Dendritic cell treated with granulocyte-macrophage colony-stimulating factor and Interleukin-4, amounts not matched to agents 40 ng/mL and 50 ng/mL, for 4 days (primary cell): ENCODE data around the gene SLC6A2.

Experiments
- H3K27ac Mint-ChIP-seq: one replicate; pipeline ENCODE4 v1.8.0; 2022; ENCODE audit warnings: mild to moderate bottlenecking, mixed read lengths
- H3K27me3 Mint-ChIP-seq: one replicate; pipeline ENCODE4 v1.8.0; 2022; ENCODE audit warnings: mild to moderate bottlenecking, mixed read lengths
- H3K36me3 Mint-ChIP-seq: one replicate; pipeline ENCODE4 v1.8.0; 2022; ENCODE audit warnings: low read depth, mixed read lengths
- H3K4me1 Mint-ChIP-seq: one replicate; pipeline ENCODE4 v1.8.0; 2022; ENCODE audit warnings: low read depth, mixed read lengths
- H3K4me3 Mint-ChIP-seq: one replicate; pipeline ENCODE4 v1.8.0; 2022; ENCODE audit warnings: mild to moderate bottlenecking, moderate library complexity, mixed read lengths
- H3K9me3 Mint-ChIP-seq: one replicate; pipeline ENCODE4 v1.8.0; 2022; ENCODE audit warnings: mixed read lengths
- intact Hi-C: fragments of 100-400 bp; cut with micrococcal nuclease; formaldehyde crosslinking; loops from one replicate; pipeline ENCODE4 v1.15.0; 2022

SLC6A2 gene

DNA sequence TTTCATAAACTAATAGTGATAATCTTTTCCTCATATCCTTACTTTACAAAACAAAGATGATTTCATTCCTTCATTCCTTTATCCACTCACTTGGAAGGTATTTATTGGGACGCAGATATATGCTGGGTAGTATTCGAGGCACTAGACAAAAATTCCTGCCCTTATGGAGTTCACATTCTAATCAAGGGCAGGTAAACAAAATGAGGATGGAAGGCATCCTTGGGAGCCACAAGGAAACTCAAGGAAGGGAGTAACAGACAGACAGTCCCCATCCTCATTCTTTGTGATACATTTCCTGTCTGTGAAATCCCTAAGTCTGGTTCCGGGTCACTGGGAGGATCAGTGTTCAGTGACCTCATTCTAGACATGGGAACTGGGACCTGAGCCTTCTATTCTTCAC lies 45.2 kb downstream of the SLC6A2 start:
- peaks cover 12% of the 10 kb centered on the region for H3K27me3 Mint-ChIP-seq
- H3K27ac Mint-ChIP-seq = no peak overlapping the region
- intact Hi-C loops = loop anchor here (5.0 kb wide), 1 partner anchor 159 kb away; no protein-coding TSS in a partner anchor
- H3K4me1 Mint-ChIP-seq = no peaks in the 10 kb centered on the region
- no peak overlapping the region for H3K4me3 Mint-ChIP-seq
- no peaks in the 10 kb centered on the region for H3K36me3 Mint-ChIP-seq
- no peaks in the 10 kb centered on the region for H3K9me3 Mint-ChIP-seq

GRCh38 chr16:55701442-55702319 lies 45.9 kb downstream of the SLC6A2 start:
- intact Hi-C loops = loop anchor here (5.0 kb wide), 1 partner anchor 159 kb away; no protein-coding TSS in a partner anchor
- Mint-ChIP-seq H3K27ac (no peak overlapping the region), H3K4me3 (no peak overlapping the region), H3K27me3 (peaks cover 12% of the 10 kb centered on the region), H3K9me3 (no peaks in the 10 kb centered on the region), H3K36me3 (no peaks in the 10 kb centered on the region), H3K4me1 (no peaks in the 10 kb centered on the region)

DNA sequence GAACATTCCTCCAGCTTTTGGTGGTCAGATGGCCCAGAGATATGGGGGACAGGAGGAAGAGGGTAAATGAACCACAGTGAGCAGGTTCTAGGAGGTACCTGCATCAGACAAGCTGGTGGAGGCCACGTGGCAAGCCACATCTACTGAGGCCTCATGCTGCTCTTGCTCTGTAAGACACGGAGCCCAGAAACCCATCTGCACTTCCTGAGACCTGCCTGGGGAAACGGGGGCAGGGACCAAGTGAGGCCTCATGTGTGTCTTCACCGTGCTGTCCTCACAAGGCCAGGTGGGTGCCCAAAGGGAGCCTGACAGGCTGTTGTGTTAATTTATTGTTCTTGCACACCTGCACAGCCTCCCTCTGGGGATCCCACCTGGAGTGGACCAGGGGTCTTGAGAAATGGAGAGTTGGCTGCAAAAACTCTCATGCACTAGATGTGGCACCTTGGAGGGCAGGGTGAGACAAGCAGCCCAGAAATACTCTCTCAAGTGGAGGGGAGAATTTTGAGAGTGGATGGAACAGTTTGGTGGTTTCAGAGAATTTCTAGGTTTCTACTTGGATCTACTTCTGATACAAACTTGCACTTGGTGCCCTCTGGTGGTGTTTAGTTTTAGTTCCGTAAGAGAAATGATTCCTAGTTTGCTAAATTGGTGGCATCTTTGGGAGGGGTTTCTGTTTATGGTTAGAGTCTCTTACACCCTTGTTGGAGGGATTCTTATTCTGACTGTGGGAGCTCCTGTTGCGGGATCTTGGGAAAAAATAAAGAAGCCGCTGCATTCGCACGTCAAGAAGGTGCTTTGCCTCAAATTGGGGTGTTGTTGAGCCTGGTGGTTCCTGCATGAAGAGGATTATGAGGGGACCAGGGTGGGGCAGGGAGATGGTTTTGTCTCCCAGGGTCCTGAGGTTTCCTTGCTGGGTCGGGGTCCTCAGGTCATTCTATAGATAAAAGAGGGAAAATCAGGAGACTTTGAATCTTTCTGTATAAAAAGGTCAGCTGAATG lies 47.5 kb downstream of the SLC6A2 start:
- no peaks in the 10 kb centered on the region for H3K36me3 Mint-ChIP-seq
- H3K27me3 Mint-ChIP-seq = peaks cover 12% of the 10 kb centered on the region
- intact Hi-C loops = loop anchor here (1.0 to 5.0 kb wide), 3 partner anchors 161 to 238 kb away; no protein-coding TSS in a partner anchor
- no peaks in the 10 kb centered on the region for H3K9me3 Mint-ChIP-seq
- H3K27ac Mint-ChIP-seq = no peak overlapping the region
- H3K4me3 Mint-ChIP-seq = no peak overlapping the region
- no peaks in the 10 kb centered on the region for H3K4me1 Mint-ChIP-seq

- no peak overlapping the region for H3K27ac Mint-ChIP-seq
- H3K9me3 Mint-ChIP-seq = no peaks in the 10 kb centered on the region
- H3K36me3 Mint-ChIP-seq = no peaks in the 10 kb centered on the region
- H3K4me1 Mint-ChIP-seq = no peaks in the 10 kb centered on the region
- no peak overlapping the region for H3K4me3 Mint-ChIP-seq
- intact Hi-C loops = no loop called here
- H3K27me3 Mint-ChIP-seq = peaks cover 13% of the 10 kb centered on the region
Measured at GRCh38 chr16:55706739-55707384, 51.1 kb downstream of the SLC6A2 start.

DNA sequence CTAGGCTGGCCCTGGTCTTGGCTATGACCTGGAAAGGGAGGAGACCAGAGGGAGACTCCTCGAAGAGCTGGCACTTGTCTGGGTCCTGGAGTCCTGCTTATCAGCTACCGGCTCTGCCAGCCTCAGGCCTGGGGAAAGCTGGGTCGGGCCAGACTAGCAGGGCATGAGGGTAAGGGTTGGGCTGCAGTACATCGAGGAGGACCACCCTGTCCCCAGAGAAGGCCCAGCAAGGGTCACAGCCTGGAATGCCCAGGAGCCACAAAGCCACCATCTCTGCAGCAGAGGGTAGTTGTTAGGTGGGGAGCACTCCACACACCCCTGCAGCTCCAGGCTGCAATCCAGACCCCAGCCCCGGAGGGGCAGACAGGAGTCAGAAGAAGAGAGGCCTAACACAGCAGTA lies 54.0 kb downstream of the SLC6A2 start:
- intact Hi-C loops = loop anchor here (5.0 kb wide), 1 partner anchor 608 kb away; no protein-coding TSS in a partner anchor
- no peaks in the 10 kb centered on the region for H3K36me3 Mint-ChIP-seq
- H3K4me1 Mint-ChIP-seq = no peaks in the 10 kb centered on the region

DNA sequence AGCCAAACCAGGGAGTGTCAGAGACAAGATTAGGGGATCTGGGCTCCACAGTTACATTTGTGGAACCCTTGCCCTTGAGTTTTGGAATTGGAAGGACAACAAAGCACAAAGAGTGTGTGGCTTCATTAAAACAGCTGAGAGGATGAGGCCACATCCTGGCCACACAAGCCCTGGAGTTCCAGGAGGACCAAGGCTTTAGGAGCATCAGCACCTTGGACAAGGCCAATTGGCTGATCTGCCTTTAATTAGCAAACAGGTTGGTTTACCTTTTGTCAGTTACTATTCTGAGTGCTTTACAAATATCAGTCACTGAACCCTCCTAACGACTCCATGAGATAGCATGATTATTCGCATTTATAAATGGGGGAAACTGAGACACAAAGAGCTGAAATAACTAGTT lies 54.7 kb downstream of the SLC6A2 start:
- no peaks in the 10 kb centered on the region for H3K4me1 Mint-ChIP-seq
- no peak overlapping the region for H3K27ac Mint-ChIP-seq
- no peak overlapping the region for H3K4me3 Mint-ChIP-seq
- H3K36me3 Mint-ChIP-seq = no peaks in the 10 kb centered on the region
- peaks cover 3% of the 10 kb centered on the region for H3K27me3 Mint-ChIP-seq
- no peaks in the 10 kb centered on the region for H3K9me3 Mint-ChIP-seq
- intact Hi-C loops = loop anchor here (5.0 kb wide), 1 partner anchor 607 kb away; no protein-coding TSS in a partner anchor

More for the DNA sequence above, 54.0 kb downstream of the SLC6A2 start:
- Mint-ChIP-seq H3K9me3 (no peaks in the 10 kb centered on the region), H3K27me3 (peaks cover 3% of the 10 kb centered on the region), H3K4me3 (no peak overlapping the region), H3K27ac (no peak overlapping the region)

- Mint-ChIP-seq H3K36me3 (no peaks in the 10 kb centered on the region), H3K9me3 (no peaks in the 10 kb centered on the region), H3K4me1 (no peaks in the 10 kb centered on the region), H3K27ac (no peak overlapping the region), H3K4me3 (no peak overlapping the region), H3K27me3 (peaks cover 9% of the 10 kb centered on the region)
- intact Hi-C loops = loop anchor here (1.0 to 5.0 kb wide), 2 partner anchors 130 to 605 kb away; no protein-coding TSS in a partner anchor
Measured at GRCh38 chr16:55711959-55712876, 56.4 kb downstream of the SLC6A2 start.

DNA sequence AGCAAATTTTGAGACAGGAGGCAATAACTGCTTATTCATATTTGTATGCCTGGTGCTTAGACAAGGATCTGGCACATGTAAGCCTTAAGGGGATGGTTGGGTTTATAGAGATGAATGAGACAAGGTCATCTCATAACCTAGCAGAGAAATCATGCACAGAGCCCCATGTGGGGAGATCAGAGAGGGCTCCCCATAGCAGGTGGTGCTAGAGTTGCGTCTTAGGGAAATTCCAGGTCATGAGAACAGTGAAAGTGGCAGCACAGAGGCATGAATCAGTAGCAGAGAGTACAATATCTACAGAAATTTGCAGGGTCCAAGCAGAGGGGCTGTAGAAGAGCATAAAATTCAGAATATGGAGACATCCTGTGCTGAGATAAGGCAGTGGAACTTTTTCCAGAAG lies 57.3 kb downstream of the SLC6A2 start:
- H3K27ac Mint-ChIP-seq = no peak overlapping the region
- H3K4me1 Mint-ChIP-seq = no peaks in the 10 kb centered on the region
- no peaks in the 10 kb centered on the region for H3K9me3 Mint-ChIP-seq
- intact Hi-C loops = loop anchor here (5.0 kb wide), 1 partner anchor 604 kb away; no protein-coding TSS in a partner anchor
- no peak overlapping the region for H3K4me3 Mint-ChIP-seq
- H3K27me3 Mint-ChIP-seq = peaks cover 9% of the 10 kb centered on the region
- H3K36me3 Mint-ChIP-seq = no peaks in the 10 kb centered on the region

GRCh38 chr16:55717326-55717725 lies 61.5 kb downstream of the SLC6A2 start:
- no peaks in the 10 kb centered on the region for H3K9me3 Mint-ChIP-seq
- H3K27ac Mint-ChIP-seq = no peak overlapping the region
- no peaks in the 10 kb centered on the region for H3K36me3 Mint-ChIP-seq
- no peak overlapping the region for H3K4me3 Mint-ChIP-seq
- peaks cover 17% of the 10 kb centered on the region for H3K27me3 Mint-ChIP-seq
- intact Hi-C loops = no loop called here
- H3K4me1 Mint-ChIP-seq = no peaks in the 10 kb centered on the region

DNA sequence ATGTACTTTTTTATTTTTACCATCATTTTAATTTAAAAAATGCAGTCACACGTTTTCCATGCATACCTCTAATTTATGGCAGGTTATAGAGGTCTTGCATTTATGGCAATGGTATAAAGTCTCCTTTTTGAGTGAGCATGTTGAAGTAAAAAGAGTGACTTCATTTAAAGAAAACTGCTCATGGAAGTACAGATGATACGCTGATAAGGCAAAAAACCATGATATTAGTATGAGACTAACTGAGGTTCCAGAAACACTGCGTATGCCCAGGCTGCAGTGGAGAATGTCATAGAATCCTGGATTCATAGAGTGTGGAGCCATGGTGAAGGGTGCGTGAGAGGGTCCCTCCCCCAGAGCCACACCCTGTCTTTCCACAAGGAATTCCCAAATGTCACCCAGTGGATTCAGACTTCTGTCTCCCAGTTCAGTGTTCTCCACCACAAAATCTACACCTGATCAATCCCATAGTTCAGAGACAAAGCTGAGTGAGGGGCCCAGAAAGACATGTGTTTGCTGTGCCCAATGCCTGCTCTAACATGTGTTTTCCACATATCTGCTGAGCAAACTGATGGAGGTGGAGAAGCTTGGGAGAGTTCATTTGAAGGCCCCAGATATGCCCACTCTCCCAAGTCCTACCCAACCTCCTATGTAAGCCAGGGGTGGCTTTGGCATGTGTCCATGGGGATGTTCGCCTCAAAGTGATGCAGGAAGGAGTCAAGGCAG lies 69.4 kb downstream of the SLC6A2 start:
- H3K27me3 Mint-ChIP-seq = peaks cover 27% of the 10 kb centered on the region
- H3K36me3 Mint-ChIP-seq = no peaks in the 10 kb centered on the region
- no peak overlapping the region for H3K4me3 Mint-ChIP-seq
- H3K9me3 Mint-ChIP-seq = no peaks in the 10 kb centered on the region
- intact Hi-C loops = no loop called here
- no peak overlapping the region for H3K27ac Mint-ChIP-seq
- H3K4me1 Mint-ChIP-seq = peaks cover 8% of the 10 kb centered on the region

GRCh38 chr16:55728797-55729196 lies 73.0 kb downstream of the SLC6A2 start:
- Mint-ChIP-seq H3K9me3 (no peaks in the 10 kb centered on the region), H3K4me3 (no peak overlapping the region), H3K36me3 (no peaks in the 10 kb centered on the region), H3K27ac (no peak overlapping the region), H3K4me1 (peaks cover 5% of the 10 kb centered on the region), H3K27me3 (peaks cover 18% of the 10 kb centered on the region)
- intact Hi-C loops = no loop called here

- no peak overlapping the region for H3K4me3 Mint-ChIP-seq
- no peaks in the 10 kb centered on the region for H3K9me3 Mint-ChIP-seq
- H3K27me3 Mint-ChIP-seq = peaks cover 18% of the 10 kb centered on the region
- H3K36me3 Mint-ChIP-seq = no peaks in the 10 kb centered on the region
- H3K27ac Mint-ChIP-seq = no peak overlapping the region
- intact Hi-C loops = no loop called here
- peaks cover 5% of the 10 kb centered on the region for H3K4me1 Mint-ChIP-seq
Measured at GRCh38 chr16:55730115-55730514, 74.3 kb downstream of the SLC6A2 start.
